CD4-positive, alpha-beta memory T cell (primary cell): ENCODE measurements around the gene C20orf144. TPM values are rescaled to one million over a fixed set of nuclear protein-coding genes. Genes with fewer than 3 reads are reported as not detected.

Source experiments
- CTCF ChIA-PET: fragments of 350-600 bp; sonication (Branson Sonifier 250); formaldehyde crosslinking; loops from one replicate; lab custom pipeline; 2021; ENCODE audit warnings: inconsistent platforms; ENCODE audit not compliant: partially characterized antibody; lab: Charles Lee
- POLR2A ChIA-PET: fragments of 350-600 bp; sonication (Branson Sonifier 250); formaldehyde crosslinking; loops from one replicate; lab custom pipeline; 2021; ENCODE audit not compliant: partially characterized antibody; lab: Charles Lee
- DNase-seq, 5 donors: peaks; one replicate each; pipeline versions ENCODE4 v3.0.0 to v3.0.0-alpha.2; 2020 to 2022; ENCODE audit warnings: mixed read lengths in 1 of 5
- H3K27ac ChIP-seq: one replicate; pipeline ENCODE4 v1.7.0; 2013; ENCODE audit warnings: low read depth, low read length
- H3K27me3 ChIP-seq: 2 replicates; pipeline ENCODE4 v1.7.0; 2013; ENCODE audit warnings: mild to moderate bottlenecking, low read length, moderate library complexity; ENCODE audit not compliant: insufficient read depth
- H3K36me3 ChIP-seq: 2 replicates; pipeline ENCODE4 v1.7.0; 2013; ENCODE audit warnings: mild to moderate bottlenecking, low read length, moderate library complexity; ENCODE audit not compliant: insufficient read depth
- H3K4me1 ChIP-seq: 2 replicates; pipeline ENCODE4 v1.7.0; 2013; ENCODE audit warnings: mild to moderate bottlenecking, low read length, moderate library complexity; ENCODE audit not compliant: insufficient read depth
- H3K4me3 ChIP-seq, 2 donors: one replicate each; pipeline ENCODE4 v1.7.0; 2013; ENCODE audit warnings: low read length in 2 of 2, mild to moderate bottlenecking in 1 of 2
- H3K9me3 ChIP-seq, 2 donors: one replicate each; pipeline ENCODE4 v1.7.0; 2013; ENCODE audit warnings: low read length in 2 of 2, control low read depth in 1 of 2; ENCODE audit not compliant: control insufficient read depth in 1 of 2
- H3K27ac Mint-ChIP-seq, 7 donors: one replicate each; pipeline ENCODE4 v1.8.0; 2020 to 2021; ENCODE audit warnings: mixed read lengths in 7 of 7, mild to moderate bottlenecking in 6 of 7, inconsistent platforms in 3 of 7, moderate library complexity in 3 of 7
- H3K27me3 Mint-ChIP-seq, 2 donors: one replicate each; pipeline ENCODE4 v1.8.0; 2020 to 2021; ENCODE audit warnings: mixed read lengths in 2 of 2
- H3K36me3 Mint-ChIP-seq, 2 donors: one replicate each; pipeline ENCODE4 v1.8.0; 2020 to 2021; ENCODE audit warnings: mixed read lengths in 2 of 2, inconsistent platforms in 1 of 2, mild to moderate bottlenecking in 1 of 2
- H3K4me1 Mint-ChIP-seq, 4 donors: one replicate each; pipeline ENCODE4 v1.8.0; 2020 to 2021; ENCODE audit warnings: mixed read lengths in 4 of 4, mild to moderate bottlenecking in 1 of 4
- H3K4me3 Mint-ChIP-seq, 8 donors: one replicate each; pipeline ENCODE4 v1.8.0; 2020 to 2021; ENCODE audit warnings: mixed read lengths in 8 of 8, mild to moderate bottlenecking in 7 of 8, moderate library complexity in 6 of 8, inconsistent platforms in 3 of 8
- H3K9me3 Mint-ChIP-seq, 8 donors: one replicate each; pipeline ENCODE4 v1.8.0; 2020 to 2021; ENCODE audit warnings: mixed read lengths in 8 of 8, mild to moderate bottlenecking in 5 of 8, inconsistent platforms in 3 of 8, moderate library complexity in 1 of 8
- intact Hi-C: fragments of 100-400 bp; cut with micrococcal nuclease; formaldehyde crosslinking; loops from one replicate; pipeline ENCODE4 v1.15.1; 2023
- polyA plus RNA-seq, 2 donors: library from polyadenylated mRNA; unstranded; fragments of 300-500 nt; fragmentation: Illumina TruSeq; gene quantifications; one replicate each; pipeline ENCODE4 v1.2.3, GENCODE V29; 2021
- total RNA-seq, 2 experiments: library from RNA; stranded (reverse); gene quantifications; one replicate each; pipeline ENCODE4 v1.2.3, GENCODE V29; 2021

Gene C20orf144
- under 1 TPM; 0.61 TPM for total RNA-seq
- polyA plus RNA-seq, result not detected

- DNase-seq, result no peak
- Mint-ChIP-seq H3K4me1 (peaks cover 17 to 46% (median 29%) of the 10 kb centered on the region in 4 donors), H3K27me3 (no peaks in the 10 kb centered on the region), H3K27ac (peak within 1 kb of the TSS; percentile 88 to 98 (median 94)), H3K9me3 (no peaks in the 10 kb centered on the region), H3K36me3 (peaks cover 0 to 3% of the 10 kb centered on the region in 2 donors), H3K4me3 (peak within 1 kb of the TSS; percentile 82 to 89 (median 86))
- peaks cover 33% of the 10 kb centered on the region for H3K4me1 ChIP-seq
- CTCF ChIA-PET, result interaction anchor here (1.4 to 8.2 kb wide), 2 partner anchors 8 to 17 kb away, joined by 4 to 60 read pairs; no protein-coding TSS in a partner anchor
- H3K36me3 ChIP-seq, result no peaks in the 10 kb centered on the region
- H3K9me3 ChIP-seq, result no peaks in the 10 kb centered on the region
- POLR2A ChIA-PET, result interaction anchor here (1.7 to 9.7 kb wide), 7 partner anchors 8 to 218 kb away, joined by 4 to 122 read pairs (median 22); partner anchors contain the start of genes CBFA2T2 and SNTA1
- intact Hi-C loops, result no loop called here
- peak within 1 kb of the TSS; percentile 82 for H3K27ac ChIP-seq
- H3K4me3 ChIP-seq, result peak within 1 kb of the TSS; percentile 65 to 87
- no peaks in the 10 kb centered on the region for H3K27me3 ChIP-seq
Observed at GRCh38 chr20:33662172-33662571, at the start of gene C20orf144. Gene C20orf144 (plus strand): TSS chr20:33662327. CDS start chr20:33662346, 19 bp downstream.

GRCh38 chr20:33621717-33622400 is 40.3 kb upstream of the C20orf144 start:
- POLR2A ChIA-PET, result interaction anchor here (4.4 kb wide), 1 partner anchor 41 kb away, joined by 27 read pairs; the partner anchor contains the start of gene C20orf144
- H3K4me3 Mint-ChIP-seq, result no peak overlapping the region
- H3K36me3 Mint-ChIP-seq, result peaks cover 38 to 58% of the 10 kb centered on the region in 2 donors
- intact Hi-C loops, result no loop called here
- Histone ChIP-seq H3K27ac (no peak overlapping the region), H3K4me1 (peaks cover 26% of the 10 kb centered on the region), H3K9me3 (no peaks in the 10 kb centered on the region), H3K4me3 (no peak overlapping the region), H3K27me3 (no peaks in the 10 kb centered on the region), H3K36me3 (peaks cover 14% of the 10 kb centered on the region)
- H3K27me3 Mint-ChIP-seq, result no peaks in the 10 kb centered on the region
- CTCF ChIA-PET, result interaction anchor here (1.1 kb wide), 2 partner anchors 46 to 165 kb away, joined by 4 to 5 read pairs; no protein-coding TSS in a partner anchor
- no peaks in the 10 kb centered on the region for H3K9me3 Mint-ChIP-seq
- peaks cover 10 to 42% (median 27%) of the 10 kb centered on the region in 4 donors for H3K4me1 Mint-ChIP-seq
- peak overlapping the region in 3 of 7 donors; percentile 2 to 47 (median 35) for H3K27ac Mint-ChIP-seq
- no peak for DNase-seq

GRCh38 chr20:33622705-33623365 is 39.3 kb upstream of the C20orf144 start:
- DNase-seq, result no peak
- peaks cover 26% of the 10 kb centered on the region for H3K4me1 ChIP-seq
- peak overlapping the region in 3 of 7 donors; percentile 36 to 70 (median 43) for H3K27ac Mint-ChIP-seq
- H3K36me3 Mint-ChIP-seq, result peaks cover 47 to 62% of the 10 kb centered on the region in 2 donors
- no peaks in the 10 kb centered on the region for H3K27me3 ChIP-seq
- H3K27me3 Mint-ChIP-seq, result no peaks in the 10 kb centered on the region
- H3K9me3 ChIP-seq, result no peaks in the 10 kb centered on the region
- H3K4me3 ChIP-seq, result no peak overlapping the region
- H3K36me3 ChIP-seq, result peaks cover 22% of the 10 kb centered on the region
- no peak overlapping the region for H3K27ac ChIP-seq
- CTCF ChIA-PET, result no interaction called here
- no peaks in the 10 kb centered on the region for H3K9me3 Mint-ChIP-seq
- H3K4me3 Mint-ChIP-seq, result peak overlapping the region in 1 of 8 donors; percentile 34
- POLR2A ChIA-PET, result interaction anchor here (0.9 to 4.4 kb wide), 2 partner anchors 40 to 133 kb away, joined by 3 to 27 read pairs; partner anchors contain the start of genes C20orf144 and CBFA2T2
- H3K4me1 Mint-ChIP-seq, result peaks cover 10 to 42% (median 27%) of the 10 kb centered on the region in 4 donors
- intact Hi-C loops, result no loop called here

- Mint-ChIP-seq H3K4me3 (peak overlapping the region in 7 of 8 donors; percentile 18 to 75 (median 58)), H3K27me3 (no peaks in the 10 kb centered on the region), H3K27ac (peak overlapping the region; percentile 80 to 91 (median 89)), H3K36me3 (peaks cover 56 to 68% of the 10 kb centered on the region in 2 donors), H3K4me1 (peaks cover 9 to 46% (median 27%) of the 10 kb centered on the region in 4 donors), H3K9me3 (no peaks in the 10 kb centered on the region)
- H3K9me3 ChIP-seq, result no peaks in the 10 kb centered on the region
- peaks cover 26% of the 10 kb centered on the region for H3K4me1 ChIP-seq
- peak overlapping the region in 1 of 2 donors; percentile 26 for H3K4me3 ChIP-seq
- peak in 4 of 5 donors; percentile 15 to 30 (median 22) for DNase-seq
- intact Hi-C loops, result no loop called here
- no peak overlapping the region for H3K27ac ChIP-seq
- H3K27me3 ChIP-seq, result no peaks in the 10 kb centered on the region
- ChIA-PET POLR2A (interaction anchor here (4.4 kb wide), 1 partner anchor 39 kb away, joined by 27 read pairs; the partner anchor contains the start of gene C20orf144), CTCF (no interaction called here)
- peaks cover 26% of the 10 kb centered on the region for H3K36me3 ChIP-seq
Observed at GRCh38 chr20:33624399-33624798, 37.7 kb upstream of the C20orf144 start.

- ChIA-PET CTCF (interaction anchor here (0.9 kb wide), 1 partner anchor 41 kb away, joined by 3 read pairs; the partner anchor contains the start of gene ACTL10), POLR2A (interaction anchor here (1.0 to 1.2 kb wide), 3 partner anchors 94 to 367 kb away, joined by 3 to 4 read pairs (median 3); partner anchors contain the start of genes CBFA2T2 and PXMP4)
- Histone ChIP-seq H3K4me3 (no peak overlapping the region), H3K36me3 (peaks cover 31% of the 10 kb centered on the region), H3K27me3 (no peaks in the 10 kb centered on the region), H3K27ac (no peak overlapping the region), H3K9me3 (no peaks in the 10 kb centered on the region), H3K4me1 (peaks cover 26% of the 10 kb centered on the region)
- DNase-seq, result no peak
- Mint-ChIP-seq H3K27ac (peak overlapping the region in 2 of 7 donors; percentile 53 to 63), H3K4me1 (peaks cover 9 to 51% (median 23%) of the 10 kb centered on the region in 4 donors), H3K4me3 (no peak overlapping the region), H3K9me3 (no peaks in the 10 kb centered on the region), H3K36me3 (peaks cover 67 to 76% of the 10 kb centered on the region in 2 donors), H3K27me3 (no peaks in the 10 kb centered on the region)
- intact Hi-C loops, result no loop called here
Observed at GRCh38 chr20:33626190-33626589, 35.9 kb upstream of the C20orf144 start.

- H3K27ac Mint-ChIP-seq, result peak overlapping the region in 2 of 7 donors; percentile 19 to 52
- no peaks in the 10 kb centered on the region for H3K27me3 Mint-ChIP-seq
- H3K4me1 ChIP-seq, result peaks cover 26% of the 10 kb centered on the region
- POLR2A ChIA-PET, result interaction anchor here (0.6 to 1.5 kb wide), 3 partner anchors 21 to 104 kb away, joined by 3 to 6 read pairs (median 3); partner anchors contain the start of genes ACTL10 and ZNF341
- CTCF ChIA-PET, result no interaction called here
- no peaks in the 10 kb centered on the region for H3K27me3 ChIP-seq
- intact Hi-C loops, result no loop called here
- H3K9me3 Mint-ChIP-seq, result no peaks in the 10 kb centered on the region
- DNase-seq, result no peak
- no peak overlapping the region for H3K27ac ChIP-seq
- H3K9me3 ChIP-seq, result no peaks in the 10 kb centered on the region
- no peak overlapping the region for H3K4me3 Mint-ChIP-seq
- peaks cover 68 to 71% of the 10 kb centered on the region in 2 donors for H3K36me3 Mint-ChIP-seq
- peaks cover 31% of the 10 kb centered on the region for H3K36me3 ChIP-seq
- no peak overlapping the region for H3K4me3 ChIP-seq
- H3K4me1 Mint-ChIP-seq, result peaks cover 9 to 41% (median 20%) of the 10 kb centered on the region in 4 donors
Observed at GRCh38 chr20:33627577-33628216, 34.4 kb upstream of the C20orf144 start.
